Transverse colon (tissue), 4 donors: ENCODE measurements around the gene CMTM2.

Experiments used
- CTCF ChIP-seq, 5 experiments: fragments of 200-600 bp in 3 of 5; fragments of 450-650 bp in 2 of 5; sonication (generic) in 3 of 5; IDR thresholded peaks; 1 replicate in 2 of 5; 2 replicates in 3 of 5; pipeline ENCODE4 v1.5.1; 2016 to 2017; ENCODE audit warnings: antibody characterized with exemption in 5 of 5, inconsistent platforms in 3 of 5, mild to moderate bottlenecking in 2 of 5, moderate library complexity in 1 of 5
- EP300 ChIP-seq: sonication (generic); formaldehyde crosslinking; IDR thresholded peaks from one replicate; pipeline ENCODE4 v1.6.1; 2017; ENCODE audit warnings: antibody characterized with exemption, low read depth
- POLR2A ChIP-seq: fragments of 450-650 bp; IDR thresholded peaks from one replicate; pipeline ENCODE4 v1.6.1; 2016; ENCODE audit warnings: antibody characterized with exemption, mild to moderate bottlenecking, moderate library complexity
- POLR2AphosphoS5 ChIP-seq, 3 donors: sonication (generic); formaldehyde crosslinking; IDR thresholded peaks; one replicate each; pipeline ENCODE4 v1.6.1; 2016; ENCODE audit warnings: antibody characterized with exemption in 3 of 3

DNA sequence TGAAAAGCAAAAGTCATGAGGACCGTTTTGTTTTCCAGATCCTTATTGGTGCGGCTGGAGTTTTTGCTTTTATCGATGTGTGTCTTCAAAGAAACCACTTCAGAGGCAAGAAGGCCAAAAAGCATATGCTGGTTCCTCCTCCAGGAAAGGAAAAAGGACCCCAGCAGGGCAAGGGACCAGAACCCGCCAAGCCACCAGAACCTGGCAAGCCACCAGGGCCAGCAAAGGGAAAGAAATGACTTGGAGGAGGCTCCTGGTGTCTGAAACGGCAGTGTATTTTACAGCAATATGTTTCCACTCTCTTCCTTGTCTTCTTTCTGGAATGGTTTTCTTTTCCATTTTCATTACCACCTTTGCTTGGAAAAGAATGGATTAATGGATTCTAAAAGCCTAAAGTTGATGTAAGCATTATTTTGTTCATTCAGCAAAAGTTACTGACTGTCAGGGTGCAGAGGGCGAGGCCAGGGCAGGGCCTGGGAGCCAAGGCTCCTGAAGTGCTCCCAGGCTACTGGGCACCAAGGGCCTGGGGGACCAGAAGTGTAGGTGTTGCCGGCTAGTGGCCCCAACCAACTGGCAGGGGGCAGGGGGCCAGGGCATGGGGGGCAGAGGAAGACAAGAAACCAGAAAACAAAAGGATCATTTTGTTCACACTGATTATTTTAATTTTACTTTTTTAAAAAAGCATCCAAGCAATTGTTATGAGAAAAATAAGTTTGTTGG lies 8.8 kb downstream of the CMTM2 start:
- TF ChIP-seq CTCF (IDR thresholded peaks at IDR 0.05) (no peak), EP300 (no peak), POLR2A (no peak), POLR2AphosphoS5 (IDR thresholded peaks at IDR 0.05) (no peak)
